H54 (cell line): ENCODE data around the gene LGALS7B.
"Not testable (repeated sequence)": the region's sequence is repeated elsewhere in the genome, so short reads cannot be mapped to it uniquely, and the experiment has no call there.

ENCODE experiments used
- DNase-seq: peaks from one replicate; pipeline ENCODE4 v3.0.0; 2011; ENCODE audit warnings: low spot score, mixed read lengths; ENCODE audit not compliant: insufficient read length
- FAIRE-seq: peaks from 3 replicates; lab custom pipeline; 2011; peaks lifted over from hg19 to GRCh38; lab: Jason Lieb, UNC
- POLR2A ChIP-seq: IDR thresholded peaks from 2 replicates; pipeline ENCODE4 v1.6.1; 2011; ENCODE audit warnings: low read depth, mild to moderate bottlenecking, low read length

Gene LGALS7B

GRCh38 chr19:38763795-38764220 is 25.2 kb upstream of the LGALS7B start:
- TF ChIP-seq POLR2A = no peak
- no peak for FAIRE-seq

GRCh38 chr19:38765214-38765613 is 23.8 kb upstream of the LGALS7B start:
- DNase-seq (no peak), FAIRE-seq (no peak)
- TF ChIP-seq POLR2A = no peak

More at GRCh38 chr19:38763795-38764220, 25.2 kb upstream of the LGALS7B start:
- no peak for DNase-seq

- DNase-seq (no peak), FAIRE-seq (no peak)
- TF ChIP-seq POLR2A = no peak
Observed at GRCh38 chr19:38766276-38767047, 22.5 kb upstream of the LGALS7B start.

GRCh38 chr19:38769635-38770211 is 19.3 kb upstream of the LGALS7B start:
- no peak for DNase-seq
- no peak for FAIRE-seq
- no peak for TF ChIP-seq POLR2A

- DNase-seq, FAIRE-seq: not testable (repeated sequence)
Observed at GRCh38 chr19:38770228-38770948, 18.6 kb upstream of the LGALS7B start.

GRCh38 chr19:38770949-38771275 is 18.1 kb upstream of the LGALS7B start:
- not testable (repeated sequence) for FAIRE-seq, DNase-seq

- not testable (repeated sequence) for FAIRE-seq, DNase-seq
Observed at GRCh38 chr19:38771569-38771968, 17.4 kb upstream of the LGALS7B start.

GRCh38 chr19:38773469-38774177 is 15.4 kb upstream of the LGALS7B start, which contains the start of gene LGALS7:
LGALS7 (minus strand) TSS chr19:38773517; CDS start chr19:38773492, 25 bp downstream.
- TF ChIP-seq POLR2A = no peak
- FAIRE-seq = no peak

GRCh38 chr19:38774181-38774950 is 14.6 kb upstream of the LGALS7B start:
- TF ChIP-seq POLR2A = no peak
- DNase-seq (no peak), FAIRE-seq (no peak)

More at GRCh38 chr19:38773469-38774177, 15.4 kb upstream of the LGALS7B start, which contains the start of gene LGALS7:
- DNase-seq = no peak

- FAIRE-seq = no peak
- TF ChIP-seq POLR2A = no peak
- DNase-seq = no peak
Observed at GRCh38 chr19:38778733-38779132, 10.3 kb upstream of the LGALS7B start.

- no peak for DNase-seq
- TF ChIP-seq POLR2A = no peak
- FAIRE-seq = no peak
Observed at GRCh38 chr19:38780443-38780842, 8.6 kb upstream of the LGALS7B start.

GRCh38 chr19:38781058-38781457 is 7.9 kb upstream of the LGALS7B start:
- FAIRE-seq (no peak), DNase-seq (no peak)
- no peak for TF ChIP-seq POLR2A

GRCh38 chr19:38782212-38782611 is 6.8 kb upstream of the LGALS7B start:
- DNase-seq, FAIRE-seq: not testable (repeated sequence)

- no peak for TF ChIP-seq POLR2A
- no peak for DNase-seq
- FAIRE-seq = no peak
Observed at GRCh38 chr19:38784224-38784623, 4.8 kb upstream of the LGALS7B start.
